Right forelimb (tissue), 1 donor: ENCODE results near the gene CEP164.

Experiments used
- DNase-seq: peaks from one replicate; pipeline ENCODE4 v3.0.0-alpha.2; 2018

Gene CEP164

GRCh38 chr11:117366875-117367274, 39.2 kb downstream of the CEP164 start:
- no peak for DNase-seq

DNA sequence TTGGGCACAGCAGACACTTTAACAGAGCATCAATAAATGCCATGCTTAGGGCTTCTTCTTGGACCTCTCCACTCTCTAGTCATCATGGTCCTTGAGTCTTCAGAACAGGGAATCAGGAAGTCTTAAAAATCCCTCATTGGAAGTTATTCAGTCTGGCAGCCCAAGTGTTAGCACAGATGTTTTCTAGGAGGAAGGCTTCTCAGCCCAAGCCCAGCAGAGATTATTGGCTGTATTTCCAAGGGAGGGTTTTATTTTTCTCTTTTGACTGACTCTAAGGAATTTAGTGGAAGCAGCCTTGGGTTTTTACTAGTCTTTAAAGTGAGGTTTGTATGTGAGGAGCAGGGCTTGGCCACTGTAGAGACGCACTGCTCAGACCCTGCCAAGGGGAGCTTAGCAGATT, 41.9 kb downstream of the CEP164 start:
- DNase-seq, result no peak

- DNase-seq, result no peak
Observed at GRCh38 chr11:117371453-117371852, 43.8 kb downstream of the CEP164 start.

DNA sequence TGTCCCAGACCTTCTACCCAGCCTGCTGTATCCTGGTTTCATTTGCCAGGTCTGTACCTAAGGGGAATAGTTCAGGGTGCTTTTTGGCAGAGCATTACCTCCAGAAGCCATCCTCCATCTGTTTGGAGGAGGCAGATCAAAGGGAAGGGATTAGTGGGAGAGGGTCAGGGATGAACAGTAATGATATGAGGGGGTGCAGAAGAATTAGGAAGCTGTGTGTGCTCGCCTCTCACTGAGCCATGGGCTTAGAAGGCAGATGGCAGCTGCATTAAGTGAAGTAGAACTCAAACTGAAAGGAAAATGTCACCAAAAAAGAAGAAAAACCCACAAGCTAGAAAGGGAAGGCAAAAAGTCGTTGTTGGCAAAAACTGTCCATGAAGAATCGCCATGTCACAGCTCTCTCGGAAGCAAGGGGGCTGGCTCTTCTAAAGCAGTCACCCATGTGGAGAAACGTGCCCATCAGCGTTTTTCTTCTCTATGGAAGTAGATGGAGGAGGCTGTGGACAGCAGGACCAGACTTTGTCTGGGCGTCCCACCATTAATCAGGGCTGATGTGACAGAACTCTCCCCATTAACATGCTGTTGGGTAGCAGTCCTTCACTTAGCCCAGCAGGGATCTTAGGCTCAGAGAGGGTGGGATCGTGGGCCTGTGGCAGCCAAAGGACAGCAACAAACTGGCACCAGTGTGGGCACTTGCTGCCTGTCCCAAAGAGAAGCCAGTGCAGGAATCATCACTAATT, 46.8 kb downstream of the CEP164 start:
- no peak for DNase-seq

DNA sequence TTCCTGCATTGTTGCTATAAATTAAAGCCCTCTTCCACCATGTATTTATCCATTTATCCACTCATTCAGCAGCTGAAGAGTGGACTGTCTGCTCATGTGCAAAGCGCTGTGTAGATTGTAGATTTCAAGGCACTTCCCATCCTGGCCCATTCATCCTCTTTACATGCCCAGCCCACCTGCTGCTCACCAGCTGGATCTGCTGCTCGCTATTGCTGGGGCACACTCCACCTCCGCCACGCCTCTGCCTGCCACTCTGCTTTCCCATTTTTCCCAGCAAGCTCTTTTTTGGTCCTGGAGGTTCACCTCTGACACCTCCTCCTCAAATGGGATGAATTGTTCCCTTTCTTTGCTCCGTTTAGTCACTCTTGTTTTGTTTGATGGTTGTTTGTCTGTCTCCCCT, 48.3 kb downstream of the CEP164 start:
- no peak for DNase-seq

GRCh38 chr11:117376517-117376916, 48.9 kb downstream of the CEP164 start:
- DNase-seq, result no peak

DNA sequence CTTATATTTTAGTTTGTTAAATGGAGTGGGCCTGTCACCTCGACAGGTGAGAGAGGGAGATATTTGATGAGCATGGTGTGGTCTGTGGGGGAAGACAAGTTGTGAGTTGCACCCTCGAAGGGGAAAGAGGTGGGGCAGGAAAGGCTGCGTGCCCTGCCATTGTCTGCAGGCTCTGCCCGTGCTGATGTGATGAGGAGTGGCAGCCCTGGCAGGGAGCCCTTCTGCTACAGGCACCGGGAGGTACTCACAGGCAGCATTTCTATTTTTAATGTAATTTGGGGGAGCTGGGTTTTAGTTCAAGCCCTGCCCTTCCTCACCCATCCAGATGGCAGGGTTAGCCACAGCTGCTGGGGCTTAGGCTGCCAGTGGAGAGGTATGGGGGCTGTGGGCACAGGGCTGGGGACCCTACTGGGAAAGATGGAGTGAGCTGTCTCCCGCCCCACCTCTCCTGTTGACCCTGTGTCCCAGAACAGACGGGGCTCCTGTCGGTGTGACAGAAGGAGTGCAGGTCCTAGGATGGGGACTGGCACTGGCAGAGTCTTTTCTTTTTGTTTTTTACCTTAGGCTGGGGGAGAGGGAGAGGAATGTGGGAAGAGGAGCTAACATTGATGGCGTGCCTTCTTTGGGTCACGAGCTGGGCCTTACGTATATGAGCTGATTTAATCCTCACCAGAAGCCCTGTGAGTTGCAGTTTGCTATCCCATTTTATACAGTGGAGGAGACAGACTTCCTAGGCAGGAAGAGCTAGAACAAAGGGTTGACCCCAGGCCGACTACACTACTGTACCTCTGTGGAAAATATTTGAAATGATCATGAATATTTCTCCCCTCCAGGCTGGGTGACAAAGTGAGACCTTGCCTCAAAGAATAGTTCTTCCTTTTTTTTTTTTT, 51.6 kb downstream of the CEP164 start:
- DNase-seq, result no peak

DNA sequence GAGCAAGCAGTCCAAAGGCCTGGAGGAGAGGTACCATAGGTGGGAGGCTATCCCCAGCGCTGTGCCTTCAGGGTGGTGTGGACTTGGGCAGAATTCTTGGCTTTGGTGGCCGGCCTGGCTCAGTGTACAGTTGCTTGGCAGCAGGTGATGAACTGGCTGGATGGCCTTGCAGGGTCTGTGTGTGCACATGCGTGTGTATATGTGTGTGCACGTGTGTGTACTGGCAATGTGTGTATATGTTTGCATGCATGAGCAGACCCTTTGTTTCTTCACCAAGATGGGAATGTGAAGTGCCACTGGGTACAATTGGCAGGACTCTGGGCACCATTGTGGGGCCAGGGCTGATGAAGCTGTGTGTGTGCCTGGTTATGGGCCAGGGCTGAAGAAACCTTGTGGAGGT, 53.0 kb downstream of the CEP164 start:
- DNase-seq, result no peak

GRCh38 chr11:117381481-117382387, 54.1 kb downstream of the CEP164 start:
- no peak for DNase-seq

- no peak for DNase-seq
Observed at GRCh38 chr11:117382746-117383145, 55.1 kb downstream of the CEP164 start.

- no peak for DNase-seq
Observed at GRCh38 chr11:117384045-117384444, 56.4 kb downstream of the CEP164 start.

- DNase-seq, result no peak
Observed at GRCh38 chr11:117385471-117385870, 57.8 kb downstream of the CEP164 start.

DNA sequence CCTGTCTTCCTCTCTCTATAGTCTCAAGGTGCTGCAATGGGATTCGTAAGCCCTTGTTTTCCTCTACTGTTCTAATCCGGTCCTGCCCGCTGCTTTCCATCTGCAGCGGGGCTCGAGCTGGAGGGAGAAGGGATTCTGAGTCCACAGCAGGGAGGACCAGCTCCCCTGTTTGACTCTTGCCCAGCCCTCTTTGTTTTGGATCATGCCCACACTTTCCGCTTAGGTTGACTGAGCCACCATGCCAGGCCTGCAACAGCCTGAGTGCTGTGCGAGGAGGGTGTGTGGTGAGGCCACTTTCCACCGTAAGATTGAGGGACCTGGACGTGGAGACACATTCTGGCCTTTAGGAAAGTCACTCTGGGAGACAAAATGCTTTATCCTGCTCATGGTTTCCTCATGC, 58.3 kb downstream of the CEP164 start:
- DNase-seq, result no peak

GRCh38 chr11:117387992-117388755, 60.5 kb downstream of the CEP164 start:
- no peak for DNase-seq

- DNase-seq, result no peak
Observed at GRCh38 chr11:117390743-117391142, 63.1 kb downstream of the CEP164 start.

GRCh38 chr11:117391181-117391580, 63.5 kb downstream of the CEP164 start:
- no peak for DNase-seq

- DNase-seq, result peak; percentile 13
Observed at GRCh38 chr11:117392001-117392690, 64.5 kb downstream of the CEP164 start.

- DNase-seq, result peak; percentile 24
Observed at GRCh38 chr11:117392979-117393378, 65.3 kb downstream of the CEP164 start.

- peak; percentile 20 for DNase-seq
Observed at GRCh38 chr11:117394221-117394925, 66.7 kb downstream of the CEP164 start.

GRCh38 chr11:117395476-117395875, 67.8 kb downstream of the CEP164 start:
- peak; percentile 38 for DNase-seq

- DNase-seq, result peak; percentile 13
Observed at GRCh38 chr11:117396970-117397369, 69.3 kb downstream of the CEP164 start.
